Omental fat pad (tissue), 4 donors: ENCODE measurements around the gene COX10. TPM values are rescaled to one million over a fixed set of nuclear protein-coding genes. Genes with fewer than 3 reads are reported as not detected.

Experiments used
- ATAC-seq: fragments of 150-250 bp; one replicate; pipeline ENCODE4 v1.9.1; 2016; ENCODE audit warnings: mild to moderate bottlenecking, moderate library complexity; ENCODE audit not compliant: low FRiP score
- DNase-seq: peaks from one replicate; pipeline ENCODE4 v3.0.0-alpha.2; 2019; ENCODE audit warnings: low spot score
- CTCF ChIP-seq, 3 donors: fragments of 450-650 bp; IDR thresholded peaks; one replicate each; pipeline ENCODE4 v1.5.1; 2016 to 2017; ENCODE audit warnings: antibody characterized with exemption in 3 of 3, mild to moderate bottlenecking in 3 of 3, moderate library complexity in 2 of 3
- total RNA-seq, 4 donors: library from RNA; depleted of rRNA; stranded (reverse); fragments of >200 nt; gene quantifications; one replicate each; pipeline ENCODE4 v1.1.0, GENCODE V29; 2016

COX10 gene
- total RNA-seq, 4 donors from 2014 or later = 15.4 to 28.8 (median 24.8) TPM

DNA sequence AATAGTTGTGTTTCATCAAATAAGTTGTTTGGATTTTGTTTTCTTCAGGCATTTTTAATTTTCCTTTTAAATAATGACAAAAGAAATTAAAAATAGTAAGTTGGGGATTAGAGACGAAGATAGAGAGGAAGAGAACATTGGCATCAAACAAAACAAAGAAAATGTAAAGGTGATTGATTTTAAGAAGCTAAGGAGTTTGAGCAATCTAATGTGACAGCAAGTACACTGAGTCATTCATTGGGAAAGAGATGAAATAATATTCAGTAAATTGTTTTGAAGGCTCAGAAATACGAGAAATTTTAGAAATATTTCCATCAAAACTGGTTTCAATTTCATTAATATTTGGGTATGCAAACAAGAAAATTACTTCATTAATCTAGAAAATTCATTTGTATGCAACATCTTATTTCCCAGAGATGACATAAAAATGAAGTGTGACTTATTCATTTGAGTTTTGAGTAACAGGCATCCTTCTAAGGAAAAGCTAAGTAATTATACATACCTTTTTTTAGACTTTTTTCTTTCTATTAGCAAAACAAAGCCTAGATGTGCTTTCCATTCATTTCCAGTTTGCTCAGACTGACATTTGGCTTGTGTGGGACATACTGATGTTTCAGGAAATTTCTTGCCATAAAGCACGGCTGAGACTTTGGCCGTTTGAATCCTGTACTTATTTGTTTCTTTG is 66.7 kb downstream of the COX10 start:
- no peak for TF ChIP-seq CTCF (IDR thresholded peaks at IDR 0.05)
- no peak for DNase-seq
- no peak for ATAC-seq

GRCh38 chr17:14138649-14139048 is 69.3 kb downstream of the COX10 start:
- TF ChIP-seq CTCF (IDR thresholded peaks at IDR 0.05) = no peak
- ATAC-seq (no peak), DNase-seq (no peak)

- no peak for ATAC-seq
- no peak for TF ChIP-seq CTCF (IDR thresholded peaks at IDR 0.05)
- DNase-seq = no peak
These were observed 74.4 kb downstream of the COX10 start for GRCh38 chr17:14143688-14144087.

- no peak for TF ChIP-seq CTCF (IDR thresholded peaks at IDR 0.05)
- ATAC-seq = no peak
- DNase-seq = no peak
These were observed 75.2 kb downstream of the COX10 start for GRCh38 chr17:14144508-14144907.

DNA sequence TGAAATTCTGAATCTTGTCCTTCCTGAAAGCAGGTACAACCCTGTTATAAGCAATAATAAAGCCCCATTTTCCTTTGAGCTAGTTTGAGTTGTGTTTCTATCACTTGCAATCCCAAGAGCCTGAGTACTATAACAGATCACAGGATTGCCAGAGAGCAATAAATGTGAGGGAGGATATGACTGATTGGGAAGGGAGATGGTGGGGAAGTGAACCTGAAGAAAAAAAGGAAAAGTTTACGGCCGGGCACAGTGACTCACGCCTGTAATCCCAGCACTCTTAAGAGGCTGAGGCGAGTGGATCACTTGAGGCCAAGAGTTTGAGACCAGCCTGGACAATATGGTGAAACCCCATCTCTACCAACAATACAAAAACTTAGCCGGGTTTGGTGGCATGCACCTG is 80.4 kb downstream of the COX10 start:
- TF ChIP-seq CTCF (IDR thresholded peaks at IDR 0.05) = no peak
- DNase-seq (no peak), ATAC-seq (no peak)

DNA sequence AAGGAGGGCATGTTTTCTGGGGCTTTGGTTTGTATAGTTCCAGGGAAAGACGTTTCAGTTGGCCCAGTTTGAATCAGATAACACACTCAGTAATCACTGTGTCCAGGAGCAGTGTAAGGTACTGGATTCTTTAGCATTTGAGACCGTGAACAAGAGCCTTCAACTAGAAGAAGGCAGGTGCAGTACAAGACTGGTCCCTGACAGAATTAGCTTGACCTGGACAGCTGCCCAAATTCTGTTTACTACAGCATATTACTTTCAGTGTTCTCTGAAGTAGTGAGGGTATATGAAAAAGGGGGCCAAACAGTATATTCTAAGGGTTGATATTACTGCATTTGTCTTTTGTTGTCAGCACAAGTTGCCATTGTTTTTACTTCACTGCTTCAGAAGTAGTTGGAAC is 81.3 kb downstream of the COX10 start:
- DNase-seq = no peak
- TF ChIP-seq CTCF (IDR thresholded peaks at IDR 0.05) = no peak
- no peak for ATAC-seq

DNA sequence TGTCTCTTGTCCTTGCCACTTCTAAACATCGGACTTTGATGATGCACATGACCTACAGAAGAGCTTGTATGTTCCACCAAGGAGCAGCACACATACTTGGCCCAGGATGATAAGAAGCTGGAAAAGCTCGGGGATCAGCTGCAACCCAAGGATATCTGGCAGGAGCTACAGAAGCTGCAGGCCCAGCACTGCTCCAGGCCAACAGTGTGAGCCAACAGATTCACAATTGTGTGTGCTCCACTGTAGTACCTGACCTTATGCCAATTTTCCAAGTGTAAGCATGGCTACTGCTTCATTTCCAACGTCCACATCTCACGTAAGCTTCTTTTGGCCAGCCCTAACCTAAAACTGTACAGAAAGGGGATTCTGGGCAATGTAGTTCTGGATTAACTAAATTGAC is 83.4 kb downstream of the COX10 start:
- ATAC-seq (no peak), DNase-seq (no peak)
- TF ChIP-seq CTCF (IDR thresholded peaks at IDR 0.05) = no peak
